ENCODE data around the gene IL11. TPM values are rescaled to one million over a fixed set of nuclear protein-coding genes. Genes with fewer than 3 reads are reported as not detected.
"Not testable (repeated sequence)": the region's sequence is repeated elsewhere in the genome, so short reads cannot be mapped to it uniquely, and the experiment has no call there.

IL11 gene
- total RNA-seq, 2 donors from 2014 or later, result 0.78 TPM; not detected in 1

- not testable (repeated sequence) for H3K27me3 Mint-ChIP-seq; H3K4me1 Mint-ChIP-seq (ENCODE audit: low read depth in 2 of 2); H3K4me3 Mint-ChIP-seq; H3K27ac Mint-ChIP-seq; H3K9me3 Mint-ChIP-seq; DNase-seq (ENCODE audit: low spot score); H3K36me3 Mint-ChIP-seq; ATAC-seq
These were observed 40.5 kb downstream of the IL11 start for GRCh38 chr19:55329791-55330190.

- H3K4me1 Mint-ChIP-seq (ENCODE audit: low read depth in 2 of 2); H3K4me3 Mint-ChIP-seq; H3K27ac Mint-ChIP-seq; H3K27me3 Mint-ChIP-seq; DNase-seq (ENCODE audit: low spot score); H3K9me3 Mint-ChIP-seq; H3K36me3 Mint-ChIP-seq; ATAC-seq: not testable (repeated sequence)
These were observed 41.4 kb downstream of the IL11 start for GRCh38 chr19:55328774-55329318.

- peak within 1 kb of the TSS; percentile 32 for H3K4me3 Mint-ChIP-seq
- no peaks in the 10 kb centered on the region for H3K9me3 Mint-ChIP-seq
- H3K4me1 Mint-ChIP-seq (ENCODE audit: low read depth in 2 of 2), result no peaks in the 10 kb centered on the region
- H3K27me3 Mint-ChIP-seq, result peaks cover 8 to 9% of the 10 kb centered on the region in 2 donors
- no peak within 1 kb of the TSS for H3K27ac Mint-ChIP-seq
- ATAC-seq, result no peak
- no peak for DNase-seq (ENCODE audit: low spot score)
- H3K36me3 Mint-ChIP-seq, result no peaks in the 10 kb centered on the region
These were observed 45.1 kb downstream of the IL11 start, which contains the start of gene TMEM150B for GRCh38 chr19:55325172-55325571. Gene TMEM150B (minus strand): TSS chr19:55325341. CDS start chr19:55321036, 4,305 bp downstream.

DNA sequence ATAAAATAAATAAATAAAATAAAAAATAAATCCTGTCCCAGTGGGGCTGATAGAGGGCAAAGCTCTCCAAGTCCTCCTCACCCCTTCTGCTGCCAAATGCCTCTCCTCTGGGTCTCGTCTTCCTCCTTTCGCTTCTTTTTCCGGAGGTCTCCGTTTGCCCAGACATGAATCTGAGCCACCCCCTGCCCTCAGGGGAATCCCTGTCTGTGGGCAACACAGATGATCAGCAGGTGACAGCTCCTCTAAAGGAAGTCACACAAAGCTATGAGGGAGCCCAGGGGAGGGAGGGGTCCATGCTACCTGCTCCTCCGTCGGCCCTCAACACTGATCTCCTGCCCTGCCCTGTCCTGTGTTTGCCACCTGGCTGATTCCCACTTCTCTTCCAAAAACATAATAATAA is 45.6 kb downstream of the IL11 start:
- DNase-seq (ENCODE audit: low spot score) (no peak), ATAC-seq (no peak)
- Mint-ChIP-seq H3K27me3 (peaks cover 8 to 9% of the 10 kb centered on the region in 2 donors), H3K9me3 (no peaks in the 10 kb centered on the region), H3K27ac (no peak overlapping the region), H3K4me1 (ENCODE audit: low read depth in 2 of 2) (no peaks in the 10 kb centered on the region), H3K4me3 (peak overlapping the region; percentile 32), H3K36me3 (no peaks in the 10 kb centered on the region)

DNA sequence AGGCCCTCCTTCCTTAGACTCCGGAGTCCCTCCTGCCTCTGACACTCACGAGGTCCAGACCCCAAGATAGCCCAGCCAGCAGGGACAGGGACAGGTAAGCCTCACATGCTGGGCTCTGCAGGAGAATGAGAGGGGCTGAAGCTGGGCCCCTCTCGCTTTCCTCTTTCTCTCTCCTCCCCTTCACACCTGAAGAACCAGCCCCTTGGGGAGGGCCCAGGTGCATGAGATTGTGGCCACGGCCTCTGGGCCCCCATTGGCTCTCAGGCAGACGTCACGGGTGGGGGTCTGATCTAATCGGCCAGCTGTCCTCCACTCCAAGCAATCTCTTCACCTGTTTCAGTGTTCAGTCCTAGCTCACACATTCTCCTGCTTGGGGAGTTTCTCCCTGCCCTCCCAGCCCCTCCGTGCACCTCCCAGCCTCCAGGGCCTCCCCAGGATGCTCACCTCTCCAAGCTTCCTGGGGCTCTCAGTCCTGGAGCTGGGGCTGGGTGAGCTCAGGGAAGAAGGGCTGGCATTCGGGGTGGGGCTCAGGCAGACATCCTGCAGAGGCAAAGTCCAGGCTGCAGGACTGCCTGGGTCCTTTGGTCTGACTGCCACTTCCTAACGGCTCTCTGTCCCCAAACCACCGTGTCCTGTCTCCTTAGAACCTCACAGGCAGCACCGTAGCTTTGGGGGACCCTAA is 47.9 kb downstream of the IL11 start:
- Mint-ChIP-seq H3K9me3 (no peaks in the 10 kb centered on the region), H3K4me1 (ENCODE audit: low read depth in 2 of 2) (no peaks in the 10 kb centered on the region), H3K36me3 (no peaks in the 10 kb centered on the region), H3K4me3 (no peak overlapping the region), H3K27me3 (peaks cover 8 to 9% of the 10 kb centered on the region in 2 donors), H3K27ac (peak overlapping the region in 1 of 2 donors; percentile 75)
- ATAC-seq (peak in 1 of 2 donors; percentile 24), DNase-seq (ENCODE audit: low spot score) (no peak)

DNA sequence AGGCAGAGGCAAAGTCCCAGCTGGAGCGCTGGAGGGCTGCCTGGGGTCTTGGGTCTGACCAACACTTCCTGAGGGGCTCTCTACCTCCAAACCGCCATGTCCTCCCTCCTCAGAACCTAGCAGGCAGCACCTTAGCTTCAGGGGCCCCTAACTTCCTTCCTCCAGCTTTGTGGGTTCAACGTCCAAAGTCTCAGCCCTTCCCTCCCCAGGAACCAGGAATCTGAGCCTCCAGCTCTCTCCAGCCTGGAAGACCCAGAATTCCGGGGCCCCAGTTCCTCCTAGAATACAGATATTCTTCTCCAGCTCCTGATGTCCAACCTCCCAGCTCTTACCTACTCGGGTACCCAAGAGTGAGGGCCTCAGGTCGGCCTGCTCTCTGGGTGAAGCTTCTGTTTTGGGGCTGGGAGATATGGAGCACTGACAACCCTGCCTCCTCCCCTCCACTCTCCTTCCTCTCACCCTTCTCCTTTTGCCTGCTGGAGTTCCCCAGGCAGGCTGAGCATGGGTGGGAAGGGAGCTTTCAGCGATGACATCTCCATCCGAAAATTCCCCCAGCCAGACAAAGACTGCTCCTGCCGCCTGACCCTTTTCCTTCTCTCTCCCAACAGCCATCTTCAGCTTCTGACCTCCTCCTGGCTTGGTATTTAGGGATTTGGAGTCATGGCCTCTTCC is 48.7 kb downstream of the IL11 start:
- DNase-seq (ENCODE audit: low spot score) (no peak), ATAC-seq (no peak)
- peak overlapping the region in 1 of 2 donors; percentile 75 for H3K27ac Mint-ChIP-seq
- no peaks in the 10 kb centered on the region for H3K9me3 Mint-ChIP-seq
- no peaks in the 10 kb centered on the region for H3K4me1 Mint-ChIP-seq (ENCODE audit: low read depth in 2 of 2)
- H3K4me3 Mint-ChIP-seq, result no peak overlapping the region
- peaks cover 8 to 9% of the 10 kb centered on the region in 2 donors for H3K27me3 Mint-ChIP-seq
- no peaks in the 10 kb centered on the region for H3K36me3 Mint-ChIP-seq

GRCh38 chr19:55320844-55321419 is 49.3 kb downstream of the IL11 start:
- Mint-ChIP-seq H3K27ac (no peak overlapping the region), H3K36me3 (no peaks in the 10 kb centered on the region), H3K4me1 (ENCODE audit: low read depth in 2 of 2) (no peaks in the 10 kb centered on the region), H3K9me3 (no peaks in the 10 kb centered on the region), H3K4me3 (no peak overlapping the region), H3K27me3 (peaks cover 8 to 9% of the 10 kb centered on the region in 2 donors)
- ATAC-seq (no peak), DNase-seq (ENCODE audit: low spot score) (no peak)

DNA sequence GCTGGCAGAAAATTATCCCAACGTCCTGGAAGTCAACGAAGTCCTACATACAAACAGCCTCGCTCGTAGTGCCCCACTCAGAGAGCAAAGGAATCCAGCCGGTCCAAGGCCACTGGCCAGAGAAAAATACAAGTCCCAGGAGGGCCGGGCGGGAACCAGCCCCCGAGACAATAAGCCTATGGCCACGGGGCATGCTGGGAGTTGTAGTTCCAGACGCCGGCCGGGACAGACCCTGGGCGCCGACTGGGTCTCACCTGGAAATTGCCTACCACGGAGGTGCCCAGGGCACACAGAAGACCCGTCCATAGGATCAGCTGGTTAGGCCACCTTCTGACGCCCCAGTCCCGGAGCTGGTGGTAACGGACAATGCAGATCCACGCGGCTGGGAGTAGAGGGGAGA is 50.5 kb downstream of the IL11 start:
- DNase-seq (ENCODE audit: low spot score) (no peak), ATAC-seq (no peak)
- Mint-ChIP-seq H3K27me3 (peaks cover 8 to 9% of the 10 kb centered on the region in 2 donors), H3K4me1 (ENCODE audit: low read depth in 2 of 2) (no peaks in the 10 kb centered on the region), H3K36me3 (no peaks in the 10 kb centered on the region), H3K4me3 (no peak overlapping the region), H3K9me3 (no peaks in the 10 kb centered on the region), H3K27ac (no peak overlapping the region)

- Mint-ChIP-seq H3K9me3 (no peaks in the 10 kb centered on the region), H3K36me3 (no peaks in the 10 kb centered on the region), H3K4me1 (ENCODE audit: low read depth in 2 of 2) (no peaks in the 10 kb centered on the region), H3K27me3 (peaks cover 0 to 2% of the 10 kb centered on the region in 2 donors), H3K27ac (no peak overlapping the region), H3K4me3 (no peak overlapping the region)
- DNase-seq (ENCODE audit: low spot score) (no peak), ATAC-seq (peak in 1 of 2 donors; percentile 21)
These were observed 53.6 kb downstream of the IL11 start for GRCh38 chr19:55316646-55317045.

DNA sequence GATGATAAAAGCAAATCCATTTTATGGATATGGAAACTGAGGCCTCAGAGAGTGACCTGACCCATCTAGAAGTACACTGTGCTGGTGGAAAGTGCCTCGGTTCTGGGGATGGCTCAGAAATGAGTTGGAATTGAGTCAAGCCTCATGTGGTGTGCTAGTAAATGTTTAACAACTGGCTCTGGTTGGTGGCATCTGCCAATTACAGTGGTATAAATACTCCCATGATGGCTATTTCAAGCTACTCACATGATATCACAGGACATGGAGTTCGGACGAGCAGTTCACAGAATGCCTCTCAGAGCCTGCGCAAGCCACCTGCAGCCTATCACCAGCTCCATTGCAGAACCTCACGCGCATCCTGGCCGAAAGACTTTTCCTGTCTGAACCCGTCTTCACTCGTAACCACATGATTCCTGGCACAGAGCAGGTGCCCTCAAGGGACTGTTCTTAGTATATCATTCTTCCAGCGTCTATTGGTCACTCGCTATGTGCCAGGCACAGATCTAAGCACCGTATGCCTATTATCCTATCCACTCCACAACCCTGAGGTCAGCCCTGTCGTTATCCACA is 54.2 kb downstream of the IL11 start:
- no peaks in the 10 kb centered on the region for H3K9me3 Mint-ChIP-seq
- no peak overlapping the region for H3K4me3 Mint-ChIP-seq
- ATAC-seq (no peak), DNase-seq (ENCODE audit: low spot score) (no peak)
- H3K27me3 Mint-ChIP-seq, result no peaks in the 10 kb centered on the region
- no peaks in the 10 kb centered on the region for H3K36me3 Mint-ChIP-seq
- no peak overlapping the region for H3K27ac Mint-ChIP-seq
- no peaks in the 10 kb centered on the region for H3K4me1 Mint-ChIP-seq (ENCODE audit: low read depth in 2 of 2)

- Mint-ChIP-seq H3K27ac (no peak overlapping the region), H3K36me3 (no peaks in the 10 kb centered on the region), H3K4me3 (no peak overlapping the region), H3K9me3 (no peaks in the 10 kb centered on the region), H3K27me3 (no peaks in the 10 kb centered on the region), H3K4me1 (ENCODE audit: low read depth in 2 of 2) (no peaks in the 10 kb centered on the region)
- no peak for DNase-seq (ENCODE audit: low spot score)
- no peak for ATAC-seq
These were observed 55.9 kb downstream of the IL11 start for GRCh38 chr19:55314396-55314795.
